ENCODE data around the gene SLC25A36.

GRCh38 chr3:140948460-140949249 lies 7.0 kb downstream of the SLC25A36 start:
- TF ChIP-seq POLR2A (IDR thresholded peaks at IDR 0.05) (no peak), CTCF (IDR thresholded peaks at IDR 0.05) (no peak)

All from vagina (tissue), 2 donors.